A673 (cell line): ENCODE measurements around the gene INTS6L. TPM values are rescaled to one million over a fixed set of nuclear protein-coding genes. Genes with fewer than 3 reads are reported as not detected.

Experiments used
- BruUV-seq: library from RNA; stranded (reverse); fragments of 400-500 nt; replicated peaks from 2 replicates; lab custom pipeline; 2021; lab: Mats Ljungman, UMichigan
- CTCF ChIA-PET: fragments of 300-600 bp; sonication (Branson Sonifier 250); formaldehyde crosslinking; loops from one replicate; lab custom pipeline; 2022; ENCODE audit warnings: antibody characterized with exemption; lab: Charles Lee
- POLR2A ChIA-PET: fragments of 300-600 bp; sonication (Branson Sonifier 250); formaldehyde crosslinking; loops from one replicate; lab custom pipeline; 2022; ENCODE audit warnings: antibody characterized with exemption; ENCODE audit not compliant: low non-redundant PET; lab: Charles Lee
- DNase-seq: peaks from one replicate; pipeline ENCODE4 v3.0.0-alpha.2; 2015; ENCODE audit warnings: low spot score
- H3K27ac ChIP-seq: fragments of 200-600 bp; sonication (generic); 2 replicates; pipeline ENCODE4 v1.5.1; 2016; ENCODE audit warnings: mixed run types, low read depth, mild to moderate bottlenecking, mixed read lengths, antibody characterized with exemption, low read length; ENCODE audit not compliant: poor library complexity, severe bottlenecking
- H3K27me3 ChIP-seq: fragments of 200-600 bp; sonication (generic); replicated peaks from 2 replicates; pipeline ENCODE4 v1.6.1; 2017; ENCODE audit warnings: mixed run types, low read depth, mild to moderate bottlenecking, mixed read lengths, antibody characterized with exemption, low read length; ENCODE audit not compliant: insufficient read depth, poor library complexity
- H3K36me3 ChIP-seq: fragments of 200-600 bp; sonication (generic); 2 replicates; pipeline ENCODE4 v1.6.1; 2016; ENCODE audit warnings: mixed run types, mild to moderate bottlenecking, mixed read lengths, antibody characterized with exemption, low read length; ENCODE audit not compliant: insufficient read depth, poor library complexity, severe bottlenecking
- H3K4me1 ChIP-seq: fragments of 200-600 bp; sonication (generic); 2 replicates; pipeline ENCODE4 v1.6.1; 2017; ENCODE audit warnings: mixed run types, mild to moderate bottlenecking, mixed read lengths, antibody characterized with exemption, low read length; ENCODE audit not compliant: insufficient read depth, poor library complexity, severe bottlenecking
- H3K4me3 ChIP-seq: fragments of 200-600 bp; sonication (generic); 2 replicates; pipeline ENCODE4 v1.5.1; 2016; ENCODE audit warnings: low read depth, mixed run types, mild to moderate bottlenecking, mixed read lengths, low read length; ENCODE audit not compliant: poor library complexity, severe bottlenecking
- H3K9me3 ChIP-seq: fragments of 200-600 bp; sonication (generic); 2 replicates; pipeline ENCODE4 v1.6.1; 2016; ENCODE audit warnings: mixed run types, low read depth, mild to moderate bottlenecking, mixed read lengths, antibody characterized with exemption, low read length; ENCODE audit not compliant: poor library complexity, severe bottlenecking
- CTCF ChIP-seq: fragments of 300-800, 200-600 bp; sonication (generic); conservative IDR thresholded peaks from 2 replicates; pipeline ENCODE4 v1.5.1; 2017; ENCODE audit warnings: low read depth, mild to moderate bottlenecking, antibody characterized with exemption, low read length, moderate library complexity, mixed read lengths
- EZH2 ChIP-seq: fragments of 200-600 bp; sonication (generic); IDR thresholded peaks from 2 replicates; pipeline ENCODE4 v1.6.1; 2017; ENCODE audit warnings: borderline replicate concordance, low read depth, mild to moderate bottlenecking, mixed read lengths, antibody characterized with exemption, low read length; ENCODE audit not compliant: poor library complexity, severe bottlenecking
- intact Hi-C: fragments of 100-400 bp; cut with micrococcal nuclease; formaldehyde crosslinking; loops from one replicate; pipeline ENCODE4 v1.10.0; 2022; ENCODE audit not compliant: unreplicated experiment
- total RNA-seq: library from RNA; stranded (reverse); gene quantifications from 2 replicates; pipeline ENCODE4 v1.2.3, GENCODE V29; 2021

INTS6L gene
- total RNA-seq, 1 experiment from 2014 or later: 14.4 TPM

DNA sequence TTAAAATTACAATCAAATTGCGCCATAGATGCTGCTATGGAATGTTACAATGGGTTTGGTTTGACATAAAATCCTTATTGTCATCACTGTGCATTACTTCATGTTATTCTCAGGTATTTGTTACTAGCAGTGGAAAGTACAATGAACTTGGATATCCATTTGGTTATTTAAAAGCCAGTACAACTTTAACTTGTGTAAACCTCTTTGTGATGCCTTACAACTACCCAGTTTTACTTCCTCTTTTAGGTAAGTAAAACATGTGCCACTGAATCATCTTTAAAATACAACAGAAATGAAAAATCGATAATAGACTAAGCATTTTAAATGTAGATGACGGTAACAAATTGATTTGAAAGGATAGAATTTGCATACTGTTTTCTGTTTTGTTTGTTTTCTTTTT is 35.6 kb downstream of the INTS6L start:
- DNase-seq: no peak
- Histone ChIP-seq H3K9me3 (no peaks in the 10 kb centered on the region), H3K4me1 (no peaks in the 10 kb centered on the region), H3K4me3 (no peak overlapping the region), H3K27me3 (no peaks in the 10 kb centered on the region), H3K27ac (no peak overlapping the region), H3K36me3 (no peaks in the 10 kb centered on the region)
- no peak for TF ChIP-seq EZH2
- TF ChIP-seq CTCF: no peak
- ChIA-PET CTCF (no interaction called here), POLR2A (no interaction called here)
- intact Hi-C loops: no loop called here
- BruUV-seq: no TSS peak

GRCh38 chrX:135557344-135557743 is 36.9 kb downstream of the INTS6L start:
- ChIA-PET CTCF (no interaction called here), POLR2A (no interaction called here)
- Histone ChIP-seq H3K9me3 (no peaks in the 10 kb centered on the region), H3K36me3 (no peaks in the 10 kb centered on the region), H3K4me3 (no peak overlapping the region), H3K27me3 (no peaks in the 10 kb centered on the region), H3K4me1 (no peaks in the 10 kb centered on the region), H3K27ac (no peak overlapping the region)
- no peak for DNase-seq
- intact Hi-C loops: no loop called here
- TF ChIP-seq EZH2: no peak
- TF ChIP-seq CTCF: no peak
- BruUV-seq: no TSS peak

DNA sequence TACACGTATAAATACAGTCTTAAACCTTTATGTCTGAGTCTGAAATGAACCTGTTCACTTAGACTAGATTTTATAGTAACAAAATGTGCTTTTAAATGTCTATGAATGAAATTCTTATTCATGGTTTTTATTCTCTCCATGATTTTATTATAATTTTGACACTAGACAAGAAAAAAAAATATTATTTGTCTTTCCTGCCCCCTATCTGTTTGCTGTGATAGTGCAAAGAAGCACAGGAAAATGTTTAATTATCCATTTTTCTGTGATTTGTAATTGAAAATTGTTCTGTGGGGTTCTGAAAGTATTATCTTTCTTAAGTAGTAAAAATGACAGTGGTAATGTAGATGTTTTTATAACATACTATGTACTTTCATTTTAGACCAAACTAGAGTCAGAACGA is 52.0 kb downstream of the INTS6L start:
- H3K4me3 ChIP-seq: no peak overlapping the region
- H3K36me3 ChIP-seq: no peaks in the 10 kb centered on the region
- H3K4me1 ChIP-seq: no peaks in the 10 kb centered on the region
- ChIA-PET POLR2A (no interaction called here), CTCF (no interaction called here)
- DNase-seq: no peak
- BruUV-seq: no TSS peak
- intact Hi-C loops: no loop called here
- no peaks in the 10 kb centered on the region for H3K9me3 ChIP-seq
- H3K27ac ChIP-seq: no peak overlapping the region
- TF ChIP-seq EZH2: no peak
- TF ChIP-seq CTCF: peak; percentile 62
- no peaks in the 10 kb centered on the region for H3K27me3 ChIP-seq
